A549 (cell line): Measurements from ENCODE around the gene ONECUT2.

Experiments used
- MYC ChIP-seq: IDR thresholded peaks from 2 replicates; pipeline ENCODE4 v1.6.1; 2012; ENCODE audit warnings: mild to moderate bottlenecking, inconsistent platforms, low read length, improper control_type of control experiment, borderline replicate concordance
- SMC3 ChIP-seq: fragments of >200 bp; sonication (Bioruptor Twin); formaldehyde crosslinking; IDR thresholded peaks from 3 replicates; pipeline ENCODE4 v1.6.1; 2018; ENCODE audit warnings: inconsistent platforms
- TF ChIP-seq, protein P1 (sequence below): fragments of >200 bp; sonication (Bioruptor Twin); formaldehyde crosslinking; IDR thresholded peaks from 3 replicates; pipeline ENCODE4 v1.5.1; 2016

DNA sequence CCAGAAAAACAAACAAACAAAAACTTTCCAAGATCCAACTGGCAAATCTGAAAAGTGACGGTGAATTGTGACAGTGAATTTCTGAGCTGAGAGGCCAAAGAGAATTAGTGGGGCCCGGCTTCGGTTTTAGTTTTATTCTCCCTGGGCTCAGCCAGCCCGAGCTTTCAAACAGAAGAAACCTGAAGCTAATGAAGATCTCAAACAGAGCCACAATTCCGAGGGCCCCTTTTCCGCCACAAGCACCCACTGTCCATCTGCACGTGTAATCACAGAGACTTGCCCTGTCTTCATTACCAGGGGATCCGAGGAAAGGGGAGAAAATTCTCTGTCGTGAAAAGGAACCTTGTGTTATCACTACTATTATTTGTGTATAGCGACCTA, 4.2 kb upstream of the ONECUT2 start:
- TF ChIP-seq MYC (no peak), SMC3 (no peak)
- TF ChIP-seq, protein P1, sequence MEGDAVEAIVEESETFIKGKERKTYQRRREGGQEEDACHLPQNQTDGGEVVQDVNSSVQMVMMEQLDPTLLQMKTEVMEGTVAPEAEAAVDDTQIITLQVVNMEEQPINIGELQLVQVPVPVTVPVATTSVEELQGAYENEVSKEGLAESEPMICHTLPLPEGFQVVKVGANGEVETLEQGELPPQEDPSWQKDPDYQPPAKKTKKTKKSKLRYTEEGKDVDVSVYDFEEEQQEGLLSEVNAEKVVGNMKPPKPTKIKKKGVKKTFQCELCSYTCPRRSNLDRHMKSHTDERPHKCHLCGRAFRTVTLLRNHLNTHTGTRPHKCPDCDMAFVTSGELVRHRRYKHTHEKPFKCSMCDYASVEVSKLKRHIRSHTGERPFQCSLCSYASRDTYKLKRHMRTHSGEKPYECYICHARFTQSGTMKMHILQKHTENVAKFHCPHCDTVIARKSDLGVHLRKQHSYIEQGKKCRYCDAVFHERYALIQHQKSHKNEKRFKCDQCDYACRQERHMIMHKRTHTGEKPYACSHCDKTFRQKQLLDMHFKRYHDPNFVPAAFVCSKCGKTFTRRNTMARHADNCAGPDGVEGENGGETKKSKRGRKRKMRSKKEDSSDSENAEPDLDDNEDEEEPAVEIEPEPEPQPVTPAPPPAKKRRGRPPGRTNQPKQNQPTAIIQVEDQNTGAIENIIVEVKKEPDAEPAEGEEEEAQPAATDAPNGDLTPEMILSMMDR, result no peak
